HT-29 (cell line): Measurements from ENCODE around the gene TMEM178B. TPM values are rescaled to one million over a fixed set of nuclear protein-coding genes. Genes with fewer than 3 reads are reported as not detected.

Source experiments
- DNase-seq: peaks from one replicate; pipeline ENCODE4 v3.0.0-alpha.2; 2015; ENCODE audit warnings: low spot score
- total RNA-seq: library from RNA; depleted of rRNA; stranded (reverse); fragments of >200 nt; shearing (Covaris generic); gene quantifications from 2 replicates; pipeline ENCODE4 v1.2.3, GENCODE V29; 2014

Gene TMEM178B
- total RNA-seq, 1 experiment from 2014 or later: 2.1 TPM

DNA sequence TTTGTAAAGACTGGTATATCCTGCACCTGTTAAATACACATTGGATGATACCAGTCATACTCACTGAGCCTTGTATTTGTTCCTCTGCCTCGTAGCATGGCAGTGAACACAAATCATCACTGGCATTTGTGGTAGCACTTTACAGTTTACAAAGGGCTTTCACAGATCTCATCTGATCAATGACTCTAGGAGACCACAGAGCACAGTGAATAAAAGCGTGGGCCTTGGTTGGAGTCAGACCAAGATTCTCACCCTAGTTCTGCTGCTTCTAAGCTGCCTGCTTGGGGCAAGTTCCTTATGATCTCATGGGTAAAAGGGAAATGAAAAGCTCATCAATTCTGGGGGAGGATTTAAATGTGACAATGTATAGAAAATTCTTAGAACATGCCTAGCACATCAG, 347.4 kb downstream of the TMEM178B start:
- DNase-seq: no peak

DNA sequence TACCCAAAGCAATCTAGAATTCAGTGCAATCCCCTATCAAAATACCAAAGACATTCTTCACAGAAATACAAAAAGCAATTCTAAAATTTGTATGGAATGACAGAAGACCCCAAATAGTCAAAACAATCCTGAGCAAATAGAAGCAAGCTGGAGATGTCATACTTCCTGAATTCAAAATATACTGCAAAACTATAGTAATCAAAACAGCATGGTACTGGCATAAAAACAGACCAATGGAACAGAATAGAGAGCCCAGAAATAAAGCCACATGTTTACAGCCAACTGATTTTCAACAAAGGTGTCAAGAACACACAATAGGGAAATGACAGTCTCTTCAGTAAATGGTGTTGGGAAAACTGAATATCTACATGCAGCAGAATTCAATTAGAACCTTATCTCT, 353.3 kb downstream of the TMEM178B start:
- no peak for DNase-seq

DNA sequence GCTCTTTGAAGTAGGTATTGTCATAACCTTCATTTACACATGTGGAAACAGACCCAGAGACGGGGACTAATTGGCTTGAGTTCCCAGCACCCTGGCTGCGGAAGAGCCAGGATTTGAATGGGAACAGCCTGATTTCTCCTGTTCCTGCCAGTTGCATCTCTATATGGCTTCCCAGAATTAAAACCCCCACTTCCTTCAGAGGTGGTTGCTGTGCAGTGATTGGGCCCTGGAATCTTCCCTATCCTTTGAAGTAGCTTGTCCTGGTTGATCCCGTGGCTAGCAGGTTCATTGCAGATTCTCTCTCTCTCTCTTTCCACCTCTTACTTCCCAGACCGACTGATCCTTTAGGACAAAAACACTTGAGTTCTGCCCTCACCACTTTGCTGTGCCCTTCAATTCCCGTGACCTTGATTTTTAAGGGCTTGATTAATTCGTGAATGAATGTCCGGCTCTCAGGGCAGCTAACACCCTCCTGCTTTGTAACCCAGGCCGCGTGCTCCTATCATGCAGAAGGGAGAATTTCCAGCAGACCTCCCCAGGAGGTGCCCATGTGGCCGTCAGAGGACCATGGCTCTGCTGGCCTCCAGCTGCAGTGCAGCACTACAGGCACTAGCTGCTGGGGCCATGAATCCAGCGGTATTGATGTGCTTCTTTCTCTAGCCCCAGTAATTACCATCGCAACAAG, 356.7 kb downstream of the TMEM178B start:
- DNase-seq: no peak

DNA sequence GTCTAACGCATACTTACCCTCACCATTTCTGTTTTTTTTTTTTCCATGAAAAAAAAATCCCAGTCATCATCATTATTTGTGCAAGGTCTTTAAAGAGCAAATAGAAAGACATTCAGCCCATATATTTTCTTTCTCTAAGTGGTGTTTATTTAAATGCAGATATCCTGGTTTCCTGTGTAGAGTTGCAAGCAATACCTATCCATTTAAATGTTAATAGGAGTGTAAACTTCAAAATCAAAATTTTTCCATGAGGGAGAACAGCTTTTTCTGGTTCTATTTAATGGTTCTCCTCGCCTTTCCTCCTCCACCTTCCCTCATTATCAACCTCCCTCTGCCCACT, 357.2 kb downstream of the TMEM178B start:
- no peak for DNase-seq

DNA sequence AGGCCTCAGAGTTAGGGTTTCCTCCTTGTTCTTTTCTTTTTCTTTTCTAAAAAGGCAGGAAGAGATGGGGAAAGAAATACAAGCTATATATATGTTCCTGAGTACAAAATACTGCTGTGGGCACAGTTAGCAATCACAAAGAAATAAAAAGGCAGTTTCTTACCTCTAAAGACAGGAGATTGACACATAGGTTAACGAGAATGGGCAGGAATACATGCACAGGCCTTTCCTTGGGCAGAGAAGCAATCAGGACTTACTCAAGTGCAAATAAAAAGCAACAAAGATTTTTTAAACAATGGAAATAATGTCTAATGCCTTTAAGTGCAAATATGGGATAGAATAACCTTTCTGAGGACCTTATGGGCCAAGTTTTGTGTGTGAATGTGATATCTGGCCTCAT, 357.8 kb downstream of the TMEM178B start:
- DNase-seq: no peak

DNA sequence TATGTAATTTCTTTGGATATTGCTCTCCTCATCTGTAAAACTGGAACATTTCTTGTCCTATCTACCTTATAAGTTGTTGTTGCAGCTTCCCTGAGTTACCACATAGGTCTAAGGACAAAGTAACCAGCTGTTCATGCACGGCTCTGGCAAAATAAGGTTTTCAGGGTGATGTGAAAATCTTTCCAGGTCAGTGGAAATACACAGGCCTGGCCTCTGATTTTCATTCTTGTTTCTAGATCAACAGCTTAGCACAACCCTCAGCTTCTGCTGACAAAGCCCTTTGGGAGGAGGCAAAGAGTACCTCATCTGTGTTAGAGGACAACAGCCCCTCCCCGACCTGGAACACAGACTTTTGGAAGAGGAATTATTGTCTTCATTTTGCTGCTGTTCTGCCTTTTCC, 359.8 kb downstream of the TMEM178B start:
- DNase-seq: no peak

DNA sequence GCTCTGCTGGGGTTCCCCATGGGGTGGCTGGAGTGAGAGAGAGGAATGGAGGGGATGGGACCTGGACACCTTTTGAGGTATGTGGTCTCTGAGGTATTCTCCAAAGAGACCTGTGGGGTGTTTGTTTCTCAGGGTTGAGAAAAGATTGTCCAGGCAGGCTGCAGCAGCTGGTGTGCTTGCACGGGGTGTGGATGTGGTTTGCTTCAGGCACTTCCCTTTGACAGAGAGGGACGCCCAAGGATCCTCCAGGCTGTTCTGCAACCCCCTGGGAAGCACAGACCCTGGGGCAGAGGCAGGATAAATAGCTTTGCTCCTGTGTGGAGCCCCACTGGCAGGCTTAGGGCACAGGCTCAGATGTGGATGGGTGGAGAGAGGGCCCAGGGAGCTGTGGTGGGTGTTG, 362.3 kb downstream of the TMEM178B start:
- no peak for DNase-seq

DNA sequence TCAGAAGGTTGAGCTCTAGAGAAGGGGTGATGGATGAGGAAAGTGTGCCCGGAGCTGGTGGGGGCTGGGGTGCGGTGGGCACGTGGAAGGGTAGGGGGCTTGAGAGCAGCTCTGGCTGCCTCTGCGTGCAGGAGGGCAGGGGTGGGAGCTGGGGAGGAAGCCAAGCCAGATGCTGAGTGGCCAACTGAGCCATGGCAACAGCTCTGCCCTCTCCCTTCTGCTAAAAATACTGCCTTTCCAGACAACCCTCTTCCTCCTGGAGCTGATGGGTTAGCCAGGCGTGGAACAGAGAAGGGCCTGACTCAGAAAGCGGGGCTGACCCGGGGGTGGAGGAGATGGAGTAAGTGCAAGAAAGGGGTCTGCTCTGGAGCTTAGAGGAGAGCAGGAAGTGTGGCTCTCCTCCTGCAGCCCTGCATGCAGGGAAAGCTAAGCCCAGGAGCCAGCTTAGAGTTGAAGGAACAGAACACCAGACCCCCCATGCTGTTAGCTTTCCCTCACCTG, 362.8 kb downstream of the TMEM178B start:
- DNase-seq: no peak

DNA sequence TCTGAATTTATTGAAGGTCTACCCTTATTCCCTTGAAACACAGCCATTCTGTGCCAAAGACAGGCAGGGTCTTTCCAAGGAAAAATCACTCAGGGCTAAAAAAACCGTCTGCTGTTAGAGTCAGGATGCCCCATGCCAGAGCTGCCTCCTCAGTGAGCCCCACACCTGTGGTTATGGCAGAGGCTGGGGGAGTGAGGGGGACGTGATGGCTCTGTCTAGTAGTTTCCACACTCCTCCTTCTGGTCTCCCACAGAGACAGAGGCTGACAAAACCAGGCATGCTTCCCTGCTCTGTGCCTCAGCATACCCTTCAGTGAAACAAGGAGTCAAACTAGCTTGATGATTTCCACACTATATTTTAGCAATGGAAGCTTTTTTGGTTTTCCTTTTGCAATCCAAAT, 365.3 kb downstream of the TMEM178B start:
- no peak for DNase-seq

DNA sequence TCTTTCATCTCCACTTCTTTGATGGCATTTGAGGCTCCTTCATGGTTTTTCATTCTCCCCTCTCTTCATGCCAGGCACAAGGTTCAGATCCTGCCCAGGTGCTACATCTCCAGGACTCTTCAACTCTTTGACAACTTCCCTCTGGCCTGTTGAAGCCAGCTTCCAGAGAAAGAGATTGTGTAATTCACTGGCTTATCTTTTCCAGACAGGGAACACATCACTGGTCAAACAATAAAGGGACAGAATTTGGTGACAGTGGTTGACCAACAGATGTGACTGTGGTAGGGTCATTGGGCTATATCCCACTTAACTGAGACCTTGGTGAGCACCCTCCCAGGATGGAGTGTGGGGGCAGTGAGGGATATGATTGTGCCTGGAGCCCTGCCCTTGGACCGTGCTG, 365.9 kb downstream of the TMEM178B start:
- DNase-seq: no peak

DNA sequence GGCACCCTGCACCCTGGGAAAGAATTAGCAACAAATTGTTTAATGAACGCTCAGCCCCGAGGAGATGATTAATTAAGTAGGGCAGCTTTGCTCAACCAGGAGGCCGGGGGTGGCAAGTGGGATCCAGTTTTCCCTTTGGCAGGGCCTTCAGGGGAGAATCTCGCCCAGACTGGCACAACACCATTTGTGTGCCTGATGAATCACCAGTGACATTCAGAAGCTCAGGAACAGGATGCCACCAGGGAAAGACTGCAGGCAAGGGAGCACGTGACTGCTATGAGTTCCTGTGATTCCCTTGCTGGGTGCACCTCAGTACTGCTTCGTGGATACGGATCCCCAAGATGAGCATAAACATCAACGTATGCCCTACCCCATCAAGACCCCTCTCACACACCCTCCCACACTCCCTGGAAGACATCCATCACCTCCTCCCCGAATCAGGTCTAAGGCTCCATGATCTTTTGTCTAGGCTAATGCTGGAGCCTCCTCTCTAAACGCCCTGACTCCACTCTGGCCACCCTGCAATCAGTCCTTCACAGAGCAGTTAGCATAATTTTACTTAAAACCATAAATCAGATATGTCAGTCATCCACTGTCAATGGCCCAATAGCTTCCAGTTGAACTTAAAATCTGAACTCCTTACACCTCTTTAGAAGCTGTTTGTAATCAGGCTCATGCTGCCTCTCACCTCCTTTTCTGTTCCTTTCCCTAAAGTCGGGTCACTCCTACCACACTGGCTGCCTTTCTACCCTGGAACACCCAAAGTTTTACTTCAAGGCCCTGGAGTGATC, 368.2 kb downstream of the TMEM178B start:
- DNase-seq: peak; percentile 4

DNA sequence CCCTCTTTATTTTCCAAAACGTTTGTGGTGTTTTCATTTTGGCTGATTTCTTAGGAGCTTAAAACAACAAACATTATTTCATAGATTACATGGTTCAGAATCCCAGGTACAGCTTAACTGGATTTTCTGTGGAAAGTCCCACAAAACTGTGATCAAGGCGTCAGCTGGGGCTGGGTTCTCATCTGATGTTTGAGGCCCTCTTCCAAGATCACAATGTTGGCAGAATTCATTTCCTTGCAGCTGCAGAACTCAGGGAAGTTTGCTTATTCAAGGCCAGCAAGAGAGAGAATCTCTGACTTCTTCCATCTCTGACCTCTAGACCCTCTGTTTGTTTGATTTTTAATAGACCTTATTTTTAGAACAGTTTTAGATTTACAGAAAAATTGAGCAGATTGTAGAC, 368.9 kb downstream of the TMEM178B start:
- DNase-seq: no peak

DNA sequence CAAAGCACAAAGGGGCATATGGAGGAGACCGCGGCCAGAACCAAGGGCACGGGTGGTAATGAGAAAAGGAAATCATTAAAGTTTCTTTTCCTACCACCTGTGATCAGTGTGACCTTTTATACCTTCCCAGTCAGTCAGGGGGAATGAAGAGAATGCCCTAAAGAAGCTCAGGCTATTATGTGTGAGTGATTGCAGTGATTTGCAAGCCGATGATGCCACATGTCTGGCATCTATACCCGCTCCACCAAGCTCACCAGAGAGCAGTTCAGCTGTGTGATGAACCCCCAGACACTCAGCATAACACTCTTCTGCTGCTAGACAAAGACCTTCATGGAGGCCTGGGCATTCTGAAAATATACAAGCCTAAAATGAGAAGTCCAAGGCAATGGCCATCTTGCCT, 371.1 kb downstream of the TMEM178B start:
- no peak for DNase-seq

DNA sequence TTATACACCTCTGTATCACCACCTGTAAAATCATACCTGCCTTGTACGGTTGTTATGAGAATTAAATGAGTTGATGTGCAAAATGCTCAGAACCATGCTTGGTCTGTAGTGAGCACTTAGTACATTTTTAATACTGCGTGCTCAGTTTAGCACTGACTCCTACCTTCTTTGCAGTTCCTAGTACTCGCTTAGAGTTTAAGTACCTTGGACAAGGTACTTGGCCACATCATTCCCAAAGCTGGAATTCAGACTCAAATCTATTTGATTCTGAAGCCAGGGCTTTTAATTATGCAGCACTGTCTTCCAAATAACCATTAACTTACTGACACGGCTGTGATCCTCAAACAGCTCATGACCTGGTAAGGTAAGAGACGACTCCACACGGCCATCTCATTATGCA, 377.4 kb downstream of the TMEM178B start:
- DNase-seq: no peak

DNA sequence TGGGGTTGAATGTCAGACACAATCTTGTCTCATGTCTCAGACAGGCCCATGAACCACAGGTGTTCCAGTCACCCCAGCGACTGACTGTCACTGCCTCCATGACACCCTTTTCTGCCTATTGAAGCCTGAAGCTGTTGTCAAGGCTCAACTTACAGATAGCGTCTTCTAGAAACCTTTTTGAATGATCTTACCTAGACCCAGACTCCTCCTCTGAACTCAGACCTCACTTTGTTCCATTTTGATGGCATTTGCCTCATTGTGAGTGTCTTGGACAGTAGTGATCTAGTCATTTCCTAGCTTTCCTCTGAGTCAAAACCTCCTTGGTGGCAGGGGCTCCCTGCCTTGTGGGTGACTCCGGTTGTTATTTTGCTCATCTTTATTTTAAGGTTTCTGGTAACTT, 379.0 kb downstream of the TMEM178B start:
- no peak for DNase-seq

DNA sequence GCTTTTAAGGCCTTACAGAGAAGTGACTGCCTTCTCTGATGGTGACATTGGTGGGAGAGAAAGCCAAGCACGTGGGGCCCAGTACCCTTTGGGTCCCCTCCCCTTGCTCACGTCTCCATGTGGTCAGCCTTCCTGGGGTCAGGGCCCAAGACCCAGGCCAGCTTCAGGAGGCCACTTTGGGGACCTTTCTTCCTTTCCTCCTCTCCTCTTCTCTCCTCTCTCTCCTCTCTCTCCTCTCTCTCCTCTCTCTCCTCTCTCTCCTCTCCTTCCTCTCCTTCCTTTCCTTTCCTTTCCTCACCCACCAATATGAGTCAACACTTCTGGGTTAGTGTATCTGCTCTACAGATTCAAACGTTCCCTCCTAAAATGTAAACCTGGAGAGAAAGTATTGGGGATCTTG, 380.5 kb downstream of the TMEM178B start:
- DNase-seq: no peak

DNA sequence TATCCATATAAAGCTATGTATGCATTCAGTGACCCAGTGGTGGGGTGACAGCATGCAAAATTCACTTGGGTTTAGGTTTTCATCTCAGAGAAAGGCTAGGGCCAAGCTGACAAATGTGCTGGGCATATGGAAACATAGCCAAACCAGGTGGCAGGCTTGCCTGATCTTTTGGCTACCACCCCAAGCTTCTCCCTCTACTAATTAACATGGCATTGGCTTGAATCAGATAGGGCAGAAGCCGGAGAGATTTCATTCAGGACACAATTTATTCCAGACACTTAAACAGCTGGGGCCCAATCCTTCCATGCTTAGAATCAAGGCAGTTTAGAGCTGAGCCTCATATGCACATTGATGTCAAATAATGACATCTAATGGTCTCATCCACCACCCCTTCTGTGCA, 381.9 kb downstream of the TMEM178B start:
- no peak for DNase-seq

DNA sequence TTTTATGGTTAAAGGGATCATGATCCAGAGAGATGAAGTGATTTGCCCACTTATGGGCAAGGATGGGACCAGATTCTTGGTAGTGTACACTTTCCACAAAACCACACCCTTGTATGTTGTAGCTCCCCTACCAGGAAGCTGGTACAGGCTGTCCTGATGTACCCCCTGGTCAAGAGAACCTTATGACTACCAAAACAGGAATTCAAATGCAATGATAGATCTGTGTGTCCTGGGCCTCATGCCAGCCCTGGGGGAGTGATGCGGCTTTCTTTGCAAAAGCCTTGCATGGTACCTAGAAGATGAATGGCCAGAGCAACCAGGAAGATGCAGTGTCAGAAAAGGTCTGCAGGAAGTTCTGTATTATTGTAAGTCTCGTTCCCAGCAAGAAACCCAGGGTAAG, 382.4 kb downstream of the TMEM178B start:
- DNase-seq: no peak

DNA sequence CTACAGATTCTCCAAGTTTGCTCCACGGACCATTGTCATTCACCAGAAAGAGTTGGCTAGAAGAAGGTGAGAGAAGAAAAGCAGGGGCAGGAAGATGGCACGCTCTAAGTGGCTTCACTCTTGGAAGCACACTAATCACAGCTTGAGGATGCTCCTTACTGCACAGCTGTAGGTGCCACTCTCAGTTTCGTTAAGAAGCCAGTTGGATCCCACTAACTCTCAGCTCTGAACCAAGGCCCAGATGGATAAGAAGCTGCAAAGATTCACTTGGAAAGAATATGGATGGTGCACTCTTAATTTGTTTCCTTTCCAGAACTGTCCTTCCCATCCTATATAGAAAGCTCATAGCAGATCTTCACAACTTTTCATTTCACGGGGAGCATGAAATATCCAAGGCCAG, 382.8 kb downstream of the TMEM178B start:
- DNase-seq: no peak

DNA sequence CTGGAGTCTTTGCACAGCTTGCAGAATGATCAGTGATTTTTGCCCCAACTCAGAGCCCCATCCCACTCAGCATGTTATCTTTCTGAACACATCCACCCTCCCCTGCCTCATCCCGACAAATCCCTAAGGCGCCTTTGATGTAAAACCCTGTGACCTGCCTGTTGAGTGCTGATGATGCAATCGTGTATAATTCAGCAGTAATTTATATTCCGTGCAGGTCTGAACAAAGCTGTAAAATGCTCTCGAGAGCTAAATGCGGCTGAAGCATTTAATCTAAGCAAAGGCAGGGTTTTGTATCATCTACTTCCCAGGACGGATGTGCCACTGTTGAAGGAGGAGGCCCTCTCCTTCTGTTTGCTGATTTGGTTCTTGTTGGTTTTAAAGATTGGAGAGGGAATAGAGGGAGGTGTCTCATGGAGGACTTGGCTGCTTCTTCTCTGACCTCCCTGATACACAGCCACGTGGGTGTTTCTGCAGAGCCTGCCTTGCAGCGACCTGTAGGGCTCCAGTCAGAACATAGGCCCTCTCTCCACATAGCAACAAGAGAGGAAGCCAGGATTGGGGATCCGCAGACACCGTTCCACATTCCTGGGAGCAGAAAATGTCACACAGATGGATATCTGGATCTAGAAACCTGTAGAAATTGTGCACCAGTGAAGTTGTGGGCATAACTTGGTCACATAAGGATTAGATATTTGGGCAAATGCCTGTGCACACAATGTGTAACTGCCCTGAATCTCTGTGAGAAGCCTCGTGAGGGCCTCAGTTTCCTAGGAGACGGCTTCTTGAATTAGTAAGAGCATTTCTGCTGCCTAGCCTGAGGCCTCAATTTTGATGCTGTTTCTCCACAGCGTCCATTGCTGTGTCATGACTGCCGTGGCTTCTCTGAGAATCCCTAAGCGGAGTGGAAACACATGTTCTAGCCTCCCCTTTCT, 387.2 kb downstream of the TMEM178B start:
- no peak for DNase-seq

DNA sequence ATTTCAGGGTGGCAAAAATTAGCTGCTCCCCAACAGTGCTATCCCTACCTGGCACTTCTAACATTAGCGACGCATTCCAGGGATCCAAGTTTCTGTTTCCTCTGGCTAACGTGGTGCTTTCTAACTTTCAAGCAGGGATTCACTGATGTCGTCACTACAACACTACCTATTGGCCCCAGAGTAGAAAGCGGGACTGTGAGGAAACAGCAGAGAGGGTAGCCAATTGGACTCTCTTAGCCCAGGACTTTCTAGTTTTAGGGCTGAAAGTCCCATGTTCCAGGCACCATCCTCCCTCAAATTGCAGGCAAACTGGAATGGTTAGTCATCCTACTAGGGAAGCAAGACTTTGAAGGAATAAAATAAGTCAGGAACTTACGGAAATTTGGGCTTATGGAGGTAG, 388.1 kb downstream of the TMEM178B start:
- no peak for DNase-seq

DNA sequence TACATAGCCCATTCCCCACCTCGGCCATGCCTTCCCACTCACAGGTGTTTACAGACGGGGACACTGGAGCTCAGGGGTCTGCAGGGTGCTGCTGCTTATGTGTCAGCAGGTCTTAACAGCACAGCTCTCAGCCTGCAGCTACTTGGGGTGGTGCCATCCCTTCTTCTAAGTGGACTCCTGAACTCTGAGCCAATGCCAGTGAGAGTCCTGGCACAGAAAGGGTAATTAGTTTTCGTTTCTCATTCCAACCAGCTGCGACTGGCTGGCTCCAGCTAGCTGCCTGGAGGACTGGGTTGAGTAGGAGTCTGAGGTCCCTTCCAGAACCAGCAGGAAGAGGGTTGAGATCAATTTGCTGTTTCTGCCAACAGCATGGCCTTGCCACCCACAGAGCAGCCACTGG, 389.1 kb downstream of the TMEM178B start:
- no peak for DNase-seq
